BE2C (cell line): Measurements from ENCODE around the gene HOXA2.

Experiments
- DNase-seq: peaks from one replicate; pipeline ENCODE4 v3.0.0-alpha.2; 2020
- H3K27me3 ChIP-seq: fragments of 250-450 bp; sonication (Bioruptor Pico); 2 replicates; pipeline ENCODE4 v1.5.1; 2020; ENCODE audit warnings: mild to moderate bottlenecking
- H3K36me3 ChIP-seq: fragments of 250-450 bp; sonication (Bioruptor Pico); 2 replicates; pipeline ENCODE4 v1.5.1; 2020; ENCODE audit warnings: mild to moderate bottlenecking
- H3K4me1 ChIP-seq: fragments of 250-450 bp; sonication (Bioruptor Pico); 2 replicates; pipeline ENCODE4 v1.5.1; 2020
- H3K4me3 ChIP-seq: 2 replicates; pipeline ENCODE4 v1.5.1; 2011; ENCODE audit warnings: low read depth, low read length
- H3K9me3 ChIP-seq: fragments of 250-450 bp; sonication (Bioruptor Pico); 2 replicates; pipeline ENCODE4 v1.5.1; 2020
- TF ChIP-seq, protein P1 (sequence below): IDR thresholded peaks from 2 replicates; pipeline ENCODE4 v1.5.1; 2012; ENCODE audit warnings: mild to moderate bottlenecking, low read depth, low read length

HOXA2 gene

DNA sequence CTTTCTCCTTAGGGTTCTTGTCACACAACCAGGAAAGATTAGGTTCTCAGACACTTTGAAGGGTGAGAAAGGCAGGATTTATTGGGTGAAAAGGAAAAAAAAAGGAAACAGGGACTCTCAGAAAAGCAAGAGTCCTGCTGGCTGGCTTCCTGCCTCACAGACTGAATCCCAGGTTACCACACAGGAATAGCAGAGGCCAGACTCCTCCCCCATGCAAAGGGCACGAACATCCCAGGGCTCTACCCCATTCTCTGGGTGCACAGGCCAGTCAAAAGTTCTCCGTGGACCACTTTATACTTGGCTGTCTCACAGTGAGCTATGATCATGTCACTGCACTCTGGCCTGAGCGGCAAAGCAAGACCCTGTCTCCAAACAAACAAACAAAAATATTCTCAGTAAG is 49.3 kb downstream of the HOXA2 start:
- Histone ChIP-seq H3K4me1 (no peaks in the 10 kb centered on the region), H3K27me3 (peaks cover 10% of the 10 kb centered on the region), H3K4me3 (no peak overlapping the region), H3K36me3 (no peaks in the 10 kb centered on the region), H3K9me3 (no peaks in the 10 kb centered on the region)
- no peak for DNase-seq
- TF ChIP-seq, protein P1, sequence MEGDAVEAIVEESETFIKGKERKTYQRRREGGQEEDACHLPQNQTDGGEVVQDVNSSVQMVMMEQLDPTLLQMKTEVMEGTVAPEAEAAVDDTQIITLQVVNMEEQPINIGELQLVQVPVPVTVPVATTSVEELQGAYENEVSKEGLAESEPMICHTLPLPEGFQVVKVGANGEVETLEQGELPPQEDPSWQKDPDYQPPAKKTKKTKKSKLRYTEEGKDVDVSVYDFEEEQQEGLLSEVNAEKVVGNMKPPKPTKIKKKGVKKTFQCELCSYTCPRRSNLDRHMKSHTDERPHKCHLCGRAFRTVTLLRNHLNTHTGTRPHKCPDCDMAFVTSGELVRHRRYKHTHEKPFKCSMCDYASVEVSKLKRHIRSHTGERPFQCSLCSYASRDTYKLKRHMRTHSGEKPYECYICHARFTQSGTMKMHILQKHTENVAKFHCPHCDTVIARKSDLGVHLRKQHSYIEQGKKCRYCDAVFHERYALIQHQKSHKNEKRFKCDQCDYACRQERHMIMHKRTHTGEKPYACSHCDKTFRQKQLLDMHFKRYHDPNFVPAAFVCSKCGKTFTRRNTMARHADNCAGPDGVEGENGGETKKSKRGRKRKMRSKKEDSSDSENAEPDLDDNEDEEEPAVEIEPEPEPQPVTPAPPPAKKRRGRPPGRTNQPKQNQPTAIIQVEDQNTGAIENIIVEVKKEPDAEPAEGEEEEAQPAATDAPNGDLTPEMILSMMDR: no peak

DNA sequence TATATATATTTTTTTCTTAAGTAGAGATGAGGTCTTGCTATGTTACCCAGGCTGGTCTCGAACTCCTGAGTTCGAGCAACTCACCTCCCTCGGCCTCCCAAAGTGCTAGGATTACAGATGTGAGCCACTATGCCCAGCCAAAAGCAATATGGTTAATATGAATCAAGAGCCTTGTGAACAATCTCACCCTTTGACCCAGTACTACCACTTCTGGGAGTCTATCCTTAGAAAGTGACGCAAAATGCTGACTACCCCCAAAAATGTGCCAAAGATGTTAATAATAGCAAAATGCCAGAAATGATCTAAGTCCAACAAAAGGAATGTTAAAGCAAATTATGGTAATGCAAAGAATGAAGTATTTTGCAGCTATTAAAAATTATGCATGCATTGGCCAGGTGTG is 51.0 kb downstream of the HOXA2 start:
- TF ChIP-seq, protein P1: no peak
- Histone ChIP-seq H3K36me3 (no peaks in the 10 kb centered on the region), H3K9me3 (no peaks in the 10 kb centered on the region), H3K4me3 (no peak overlapping the region), H3K27me3 (peaks cover 6% of the 10 kb centered on the region), H3K4me1 (no peaks in the 10 kb centered on the region)
- DNase-seq: no peak
